Occipital lobe (tissue), 2 donors: ENCODE results near the gene RPUSD3. TPM values are rescaled to one million over a fixed set of nuclear protein-coding genes. Genes with fewer than 3 reads are reported as not detected.
"Not testable (repeated sequence)": the region's sequence is repeated elsewhere in the genome, so short reads cannot be mapped to it uniquely, and the experiment has no call there.

Experiments
- DNase-seq: peaks from one replicate; lab custom pipeline; 2025; lab: John Stamatoyannopoulos, UW
- total RNA-seq: library from RNA; depleted of rRNA; stranded (reverse); fragments of >200 nt; gene quantifications from one replicate; pipeline ENCODE4 v1.2.3, GENCODE V29; 2014

The RPUSD3 gene, protein sequence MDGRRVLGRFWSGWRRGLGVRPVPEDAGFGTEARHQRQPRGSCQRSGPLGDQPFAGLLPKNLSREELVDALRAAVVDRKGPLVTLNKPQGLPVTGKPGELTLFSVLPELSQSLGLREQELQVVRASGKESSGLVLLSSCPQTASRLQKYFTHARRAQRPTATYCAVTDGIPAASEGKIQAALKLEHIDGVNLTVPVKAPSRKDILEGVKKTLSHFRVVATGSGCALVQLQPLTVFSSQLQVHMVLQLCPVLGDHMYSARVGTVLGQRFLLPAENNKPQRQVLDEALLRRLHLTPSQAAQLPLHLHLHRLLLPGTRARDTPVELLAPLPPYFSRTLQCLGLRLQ
- total RNA-seq = 20.9 TPM

DNA sequence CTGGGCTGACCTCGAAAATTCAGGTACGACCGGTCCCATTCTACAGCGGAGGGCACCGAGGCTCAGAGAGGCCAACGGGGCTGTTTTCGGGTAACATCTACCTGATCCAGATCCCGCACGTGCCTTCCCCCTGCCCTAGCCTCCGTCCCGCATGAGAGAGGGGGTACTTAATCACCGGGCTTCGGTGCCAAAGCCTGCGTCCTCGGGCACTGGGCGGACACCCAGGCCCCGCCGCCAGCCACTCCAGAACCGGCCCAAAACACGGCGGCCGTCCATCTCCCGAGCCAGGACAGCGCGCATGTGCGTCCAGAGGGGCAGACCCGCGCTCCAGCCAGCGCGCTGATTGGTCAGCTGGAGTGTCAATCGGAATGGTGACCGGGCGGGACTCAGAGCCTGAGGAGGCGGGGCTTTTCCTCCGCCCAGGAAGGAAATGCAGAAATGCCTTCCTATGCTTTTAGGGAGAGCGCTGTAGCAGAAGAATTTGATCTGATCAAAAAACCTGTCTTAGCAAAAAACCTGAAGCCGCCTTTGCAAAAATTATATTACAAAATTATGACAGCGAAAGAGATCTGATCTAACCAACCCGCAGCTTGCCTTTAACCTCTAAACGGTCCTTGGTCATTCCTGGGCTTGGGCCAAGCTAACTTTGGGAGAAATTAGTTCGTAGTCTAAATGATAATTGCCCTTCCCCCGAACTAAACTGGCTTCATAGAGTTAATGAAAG is at the start of gene RPUSD3:
Gene RPUSD3, minus strand, starts transcription at position 294 of the 724 bp plus-strand sequence. Its CDS starts 18 bp downstream, at position 276.
- DNase-seq = peak; percentile 96

DNA sequence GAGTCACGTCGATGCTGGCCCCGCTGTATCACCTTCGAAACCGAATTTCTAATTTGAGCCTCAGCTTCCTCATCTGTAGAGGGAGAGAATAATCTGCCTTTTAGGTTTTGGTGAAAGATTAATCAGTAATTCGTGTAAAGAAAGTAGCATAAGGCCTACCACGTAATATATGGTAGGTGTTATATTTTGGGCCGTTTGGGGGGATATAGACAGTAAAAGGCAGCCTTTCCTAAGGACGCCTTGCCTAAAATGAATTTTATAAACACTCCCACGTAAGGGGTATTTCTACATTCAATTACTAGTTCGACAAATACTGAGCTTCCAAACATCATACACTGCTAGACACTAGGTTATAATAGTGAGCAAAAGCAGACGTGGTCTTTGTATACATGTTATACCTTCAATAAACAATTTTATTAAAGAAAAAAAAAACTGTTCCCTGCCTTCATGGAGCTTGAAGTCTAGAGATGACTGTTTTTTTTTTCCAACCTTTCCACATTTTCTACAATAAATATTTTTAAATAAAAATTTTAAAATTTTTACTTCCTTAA is 47.3 kb upstream of the RPUSD3 start:
- no peak for DNase-seq

DNA sequence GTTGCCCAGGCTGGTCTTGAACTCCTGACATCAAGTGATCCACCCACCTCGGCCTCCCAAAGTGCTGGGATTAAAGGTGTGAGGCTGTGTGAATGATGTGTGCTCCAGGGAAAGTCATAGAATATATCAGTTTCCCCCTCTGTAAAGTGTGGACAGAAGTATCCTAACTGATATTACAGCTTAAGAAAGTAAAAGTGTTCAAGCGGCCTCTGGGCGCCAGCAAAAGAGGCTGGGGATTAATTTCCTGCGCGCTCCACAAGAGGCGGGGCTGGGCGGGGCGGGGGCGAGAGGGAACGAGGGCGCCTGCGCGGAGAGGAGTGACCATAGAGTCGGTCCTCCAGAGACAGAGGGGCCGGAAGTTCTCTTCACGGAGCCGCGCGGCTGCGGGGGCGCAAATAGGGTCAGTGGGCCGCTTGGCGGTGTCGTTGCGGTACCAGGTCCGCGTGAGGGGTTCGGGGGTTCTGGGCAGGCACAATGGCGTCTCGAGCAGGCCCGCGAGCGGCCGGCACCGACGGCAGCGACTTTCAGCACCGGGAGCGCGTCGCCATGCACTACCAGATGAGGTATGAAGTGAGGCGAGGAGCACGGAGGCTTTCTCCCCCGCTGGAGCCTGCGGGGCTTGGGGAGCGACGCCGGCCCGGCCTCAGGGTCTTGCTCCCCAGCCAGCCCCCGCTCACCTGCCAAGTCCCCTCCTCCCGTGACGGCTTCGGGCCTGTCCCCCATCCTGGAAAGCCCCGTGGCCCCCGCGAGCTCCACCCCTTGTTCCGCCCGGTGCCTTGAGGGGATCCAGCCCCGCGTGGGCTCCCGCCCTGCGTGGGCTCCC is 46.7 kb upstream of the RPUSD3 start, which contains the start of gene JAGN1:
Gene JAGN1, plus strand, starts transcription at position 362 of the 823 bp plus-strand sequence. Its CDS starts 113 bp downstream, at position 475.
- peak; percentile 87 for DNase-seq

DNA sequence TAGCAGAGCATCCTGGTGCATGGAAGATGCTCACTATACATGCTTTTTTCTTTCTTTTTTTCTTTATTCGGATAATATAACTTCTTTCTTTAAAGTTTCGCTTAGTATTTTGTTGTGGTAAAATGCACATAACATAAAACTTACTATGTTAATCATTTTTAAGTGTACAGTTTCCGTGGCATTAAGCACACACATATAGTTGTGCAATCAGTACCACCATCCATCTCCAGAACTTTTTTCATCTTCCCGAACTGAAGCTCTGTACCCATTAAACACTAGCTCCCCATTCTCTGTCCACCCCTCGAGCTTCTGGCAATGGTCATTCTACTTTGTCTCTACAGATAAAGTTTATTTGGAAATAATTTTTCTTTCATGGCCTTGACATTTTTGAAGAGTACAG is 45.6 kb upstream of the RPUSD3 start:
- DNase-seq = no peak

DNA sequence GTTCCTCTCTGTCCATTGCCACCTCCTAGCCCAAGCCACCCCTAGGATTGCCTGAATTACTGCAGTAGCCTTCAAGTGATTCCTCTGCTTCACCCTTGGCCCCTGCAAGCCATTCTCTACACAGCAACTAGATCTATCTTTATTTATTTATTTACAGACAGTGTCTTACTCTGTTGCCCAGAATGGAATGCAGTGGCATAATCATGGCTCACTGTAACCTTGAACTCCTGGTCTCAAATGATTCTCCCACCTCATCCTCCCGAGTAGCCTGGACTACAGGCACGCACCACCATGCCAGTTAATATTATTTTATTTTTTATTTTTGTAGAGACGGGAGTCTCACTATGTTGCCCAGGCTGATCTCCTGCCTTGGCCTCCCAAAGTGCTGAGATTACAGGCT is 44.7 kb upstream of the RPUSD3 start:
- DNase-seq = no peak

DNA sequence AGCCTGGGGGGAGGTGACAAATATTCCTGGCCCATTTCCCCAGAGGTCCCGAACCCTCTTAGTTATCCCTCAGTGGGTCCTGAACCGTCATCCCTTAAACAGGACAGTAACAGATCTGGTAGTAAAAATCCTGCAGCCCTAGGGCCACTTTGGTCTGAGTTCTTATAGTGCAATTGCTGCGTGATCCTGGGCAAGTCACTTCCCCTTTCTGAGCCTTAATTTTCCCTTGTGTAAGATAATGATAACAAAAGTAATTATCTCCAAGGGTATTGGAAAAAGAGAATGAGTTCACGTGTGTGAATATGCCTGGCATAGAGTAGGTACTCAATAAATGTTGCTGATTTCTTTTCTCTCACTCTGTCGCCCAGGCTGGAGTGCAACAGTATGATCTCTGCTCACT is 43.7 kb upstream of the RPUSD3 start:
- no peak for DNase-seq

DNA sequence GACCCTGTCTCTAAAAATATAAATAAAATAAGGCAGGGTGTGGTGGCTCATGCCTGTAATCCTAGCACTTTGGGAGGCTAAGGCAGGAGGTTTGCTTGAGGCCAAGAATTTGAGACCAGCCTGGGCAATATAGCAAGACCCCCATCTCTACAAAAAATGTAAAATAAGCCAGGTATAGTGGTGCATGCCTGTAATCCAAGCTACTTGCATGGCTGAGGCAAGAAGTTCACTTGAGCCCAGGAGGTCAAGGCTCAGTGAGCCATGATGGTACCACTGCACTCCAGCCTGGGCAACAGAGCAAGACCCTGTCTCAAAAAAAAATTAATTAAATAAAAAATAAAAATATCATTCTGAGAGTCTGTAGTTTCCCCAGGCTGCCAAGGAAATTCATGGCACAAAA is 42.5 kb upstream of the RPUSD3 start:
- DNase-seq = no peak

DNA sequence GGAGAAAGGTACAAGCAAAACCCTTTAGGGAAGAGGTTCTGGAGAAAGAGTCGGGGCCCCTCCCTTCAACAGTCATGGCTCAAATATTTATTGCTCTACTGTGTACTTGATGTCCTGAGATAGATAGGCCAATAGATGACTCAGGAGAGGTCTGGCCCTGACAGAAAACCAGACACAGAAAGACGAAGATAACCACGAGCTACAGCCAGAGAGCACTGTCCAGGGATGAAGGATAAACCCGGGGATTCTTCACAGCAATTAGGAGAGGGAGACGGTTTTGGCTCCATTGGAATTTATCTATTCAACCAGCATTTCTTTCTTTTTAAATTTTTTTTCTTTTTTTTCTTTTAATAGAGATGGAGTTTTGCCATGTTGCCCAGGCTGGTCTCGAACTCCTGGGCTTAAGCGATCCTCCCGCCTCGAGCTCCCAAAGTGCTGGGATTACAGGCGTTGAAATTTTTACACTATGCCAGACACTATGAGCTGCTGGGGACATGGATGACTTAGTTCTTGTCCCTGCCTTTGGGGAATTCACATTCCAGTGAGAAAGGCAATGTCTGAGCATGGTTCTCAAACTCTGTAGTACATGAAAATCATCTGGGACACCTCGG is 40.9 kb upstream of the RPUSD3 start:
- DNase-seq = no peak

DNA sequence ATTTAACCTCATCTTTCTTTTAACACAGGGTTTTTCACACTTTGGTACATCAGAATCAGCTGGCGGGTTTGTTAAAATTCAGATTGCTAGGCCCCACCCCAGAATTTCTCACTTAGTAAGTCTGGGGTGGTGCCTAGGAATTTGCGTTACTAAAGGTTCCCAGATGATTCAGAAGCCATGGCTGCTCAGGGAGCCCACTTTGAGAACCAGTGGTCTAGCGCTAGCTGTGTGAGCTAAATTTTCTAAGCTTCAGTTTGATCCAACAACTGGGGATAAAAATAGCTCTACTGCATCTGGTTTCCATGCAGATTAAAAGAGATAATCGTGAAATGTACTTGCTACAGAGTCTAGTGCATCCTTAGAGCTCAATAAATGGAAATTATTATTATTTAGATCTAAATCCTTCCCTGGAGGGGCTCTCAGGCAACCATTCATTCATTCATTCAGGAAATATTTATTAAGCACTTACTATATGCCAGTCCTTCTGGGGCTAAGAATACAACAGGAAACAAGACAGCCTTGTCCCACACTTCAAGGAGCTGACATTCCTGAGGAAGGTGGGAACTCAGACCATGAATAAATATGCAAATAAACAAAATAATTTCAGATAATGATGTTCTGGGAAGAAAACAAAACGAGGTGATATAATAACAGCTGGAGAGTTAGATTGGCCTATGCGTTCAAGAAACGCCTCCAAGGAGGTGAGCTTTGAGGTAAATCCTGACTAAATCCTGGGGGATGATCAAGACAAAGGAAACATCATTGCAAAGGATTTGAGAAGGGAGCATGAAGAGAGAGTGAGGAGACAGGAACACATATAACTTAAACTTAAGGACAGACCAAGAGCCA is 40.1 kb upstream of the RPUSD3 start:
- no peak for DNase-seq

DNA sequence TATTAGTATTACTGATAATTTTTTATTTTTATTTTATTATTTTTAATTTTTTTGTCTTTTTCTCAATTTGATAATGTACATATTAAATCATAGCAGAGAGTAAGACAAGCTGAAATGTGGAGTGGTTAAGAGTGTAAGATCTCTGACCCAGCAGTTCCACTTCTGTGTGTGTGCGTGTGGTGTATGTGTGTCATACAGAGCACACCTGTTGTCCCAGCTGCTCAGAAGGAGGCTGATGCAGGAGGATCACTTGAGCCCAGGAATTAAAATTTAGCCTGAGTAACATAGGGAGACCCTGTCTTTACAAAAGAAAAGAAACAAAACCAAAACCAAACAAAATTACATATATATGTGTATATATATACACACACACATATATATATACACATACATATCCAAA is 37.6 kb upstream of the RPUSD3 start:
- no peak for DNase-seq

DNA sequence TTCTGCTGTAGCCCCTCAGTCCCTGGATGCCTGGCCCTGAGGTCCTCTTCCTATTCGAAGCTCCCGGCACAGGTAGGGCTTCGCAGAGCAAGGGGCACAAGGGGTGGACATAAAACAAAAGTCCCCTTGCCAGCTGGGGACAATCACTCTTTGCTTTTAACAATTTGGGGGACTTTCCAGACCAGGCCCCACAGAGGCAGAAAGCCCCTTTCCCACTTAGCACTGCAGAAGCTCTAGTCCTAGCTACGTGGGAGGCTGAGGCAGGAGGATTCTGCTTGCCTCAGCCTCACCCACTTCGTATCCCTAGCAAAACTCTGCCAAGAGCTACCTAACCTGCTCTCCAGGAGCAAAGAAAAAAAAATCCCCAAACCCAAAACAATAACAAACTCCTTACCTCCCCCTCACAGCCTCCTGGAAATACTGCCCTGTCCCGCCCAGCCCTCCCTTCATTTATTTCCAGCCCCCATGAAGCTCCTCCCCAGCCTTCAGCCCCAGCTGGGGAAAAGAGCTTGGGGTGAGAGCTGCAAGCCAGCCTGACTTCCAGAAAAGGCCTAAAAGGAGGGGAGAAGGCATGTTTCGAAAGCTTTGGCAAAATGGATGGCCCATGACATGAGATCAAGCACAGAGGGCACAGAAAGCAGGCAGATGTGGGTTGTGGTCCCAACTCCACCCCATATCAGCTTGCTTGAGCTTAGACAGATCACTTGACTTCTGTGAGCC is 36.2 kb upstream of the RPUSD3 start, which contains the start of gene CIDEC:
Gene CIDEC, minus strand, starts transcription at position 424 of the 720 bp plus-strand sequence. CDS start 1,767 bp downstream, outside the sequence.
- DNase-seq = no peak

DNA sequence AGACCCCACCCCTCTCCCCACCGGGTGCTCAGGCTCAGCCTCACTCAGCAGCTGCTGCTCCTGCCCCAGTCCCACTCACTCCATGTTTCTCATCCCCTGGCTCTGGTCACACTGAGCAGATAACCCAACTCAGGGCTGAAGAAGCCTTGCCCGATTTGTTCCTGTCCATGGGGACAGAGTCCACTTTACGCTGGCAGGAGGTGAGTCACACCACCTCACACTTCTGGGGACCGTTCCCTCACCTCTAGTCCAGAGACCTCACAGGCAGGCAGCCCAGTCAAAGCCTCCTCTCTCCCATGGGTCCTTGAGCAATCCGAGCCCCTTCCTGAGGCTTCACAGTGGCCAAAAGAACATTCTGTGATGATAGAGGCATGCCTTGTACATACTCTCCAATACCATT is 34.9 kb upstream of the RPUSD3 start:
- DNase-seq = no peak

DNA sequence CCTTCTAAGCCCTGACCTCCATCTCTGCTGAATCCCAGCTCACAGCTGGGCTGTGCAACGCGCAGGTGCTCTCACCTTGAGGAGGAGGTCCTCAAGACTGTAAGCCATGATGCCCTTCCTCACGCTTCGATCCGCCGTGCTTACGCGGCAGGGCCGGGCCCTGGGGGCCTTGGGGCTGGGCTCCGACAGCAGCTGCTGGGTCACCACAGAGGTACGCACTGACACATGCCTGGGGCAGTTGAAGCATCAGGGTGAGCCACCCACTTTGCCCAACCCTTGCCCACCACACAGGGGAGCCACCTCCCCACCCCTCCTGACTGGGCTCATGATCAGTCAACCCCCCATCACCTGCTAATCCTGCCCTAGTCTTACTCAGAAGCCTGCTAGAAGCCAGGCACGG is 33.2 kb upstream of the RPUSD3 start:
- no peak for DNase-seq

DNA sequence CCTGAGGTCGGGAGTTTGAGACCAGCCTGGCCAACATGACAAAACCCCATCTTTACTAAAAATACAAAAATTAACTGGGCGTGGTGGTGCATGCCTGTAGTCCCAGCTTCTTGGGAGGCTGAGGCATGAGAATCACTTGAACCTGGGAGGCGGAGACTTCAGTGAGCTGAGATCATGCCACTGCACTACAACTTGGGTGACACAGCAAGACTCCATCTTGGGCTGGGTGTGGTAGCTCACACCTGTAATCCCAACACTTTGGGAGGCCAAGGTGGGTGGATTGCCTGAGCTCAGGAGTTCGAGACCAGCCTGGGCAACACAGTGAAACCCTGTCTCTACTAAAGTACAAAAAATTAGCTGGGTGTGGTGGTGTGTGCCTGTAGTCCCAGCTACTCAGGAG is 32.4 kb upstream of the RPUSD3 start:
- not testable (repeated sequence) for DNase-seq

DNA sequence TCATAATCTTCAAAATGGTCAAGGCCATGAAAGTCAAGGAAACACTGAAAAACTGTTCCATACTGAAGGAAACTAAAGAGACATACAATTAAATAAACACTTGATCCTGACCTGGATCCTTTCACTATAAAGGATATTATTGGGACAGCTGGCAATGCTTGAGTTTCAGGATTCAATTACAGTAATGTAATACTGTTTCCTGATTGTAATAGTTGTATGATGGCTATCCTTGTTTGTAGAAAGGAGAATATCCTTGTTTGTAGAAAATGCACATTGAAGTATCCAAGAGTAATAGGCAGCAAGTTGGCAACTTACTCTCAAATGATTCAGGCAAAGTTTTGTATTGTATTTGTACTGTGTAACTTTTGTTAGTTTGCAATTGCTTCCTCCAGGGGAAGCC is 31.6 kb upstream of the RPUSD3 start:
- no peak for DNase-seq

DNA sequence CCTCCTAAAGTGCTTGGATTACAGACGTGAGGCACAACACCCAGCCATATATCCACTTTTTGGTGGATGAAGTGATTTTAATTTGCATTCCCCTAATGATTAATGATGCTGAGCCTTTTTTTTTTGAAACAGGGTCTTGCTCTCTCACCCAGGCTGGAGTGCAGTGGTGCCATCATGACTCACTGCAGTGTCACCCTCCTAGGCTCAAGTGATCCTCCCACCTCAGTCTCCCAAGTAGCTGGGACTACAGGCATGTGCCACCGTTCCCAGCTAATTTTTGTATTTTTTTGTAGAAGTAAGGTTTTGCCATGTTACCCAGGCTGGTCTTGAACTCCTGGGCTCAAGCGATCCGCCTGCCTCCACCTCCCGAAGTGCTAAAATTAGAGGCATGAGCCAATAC is 28.3 kb upstream of the RPUSD3 start:
- DNase-seq = not testable (repeated sequence)

DNA sequence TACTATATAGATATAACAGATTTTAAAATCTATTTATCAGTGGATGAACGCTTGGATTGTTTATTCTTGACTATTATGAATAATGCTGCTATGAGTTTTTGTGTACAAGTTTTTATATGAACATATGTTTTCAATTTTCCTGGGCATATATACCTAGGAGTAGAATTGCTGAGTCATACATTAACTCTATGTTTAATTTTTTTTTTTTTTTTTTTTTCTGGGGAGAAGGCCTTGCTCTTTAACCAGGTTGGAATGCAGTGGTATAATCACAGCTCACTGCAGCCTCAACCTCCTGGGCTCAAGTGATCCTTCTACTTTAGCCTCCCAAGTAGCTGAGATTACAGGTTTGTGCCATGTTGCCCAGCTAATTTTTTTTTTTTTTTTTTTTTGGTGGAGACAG is 27.2 kb upstream of the RPUSD3 start:
- DNase-seq = no peak

DNA sequence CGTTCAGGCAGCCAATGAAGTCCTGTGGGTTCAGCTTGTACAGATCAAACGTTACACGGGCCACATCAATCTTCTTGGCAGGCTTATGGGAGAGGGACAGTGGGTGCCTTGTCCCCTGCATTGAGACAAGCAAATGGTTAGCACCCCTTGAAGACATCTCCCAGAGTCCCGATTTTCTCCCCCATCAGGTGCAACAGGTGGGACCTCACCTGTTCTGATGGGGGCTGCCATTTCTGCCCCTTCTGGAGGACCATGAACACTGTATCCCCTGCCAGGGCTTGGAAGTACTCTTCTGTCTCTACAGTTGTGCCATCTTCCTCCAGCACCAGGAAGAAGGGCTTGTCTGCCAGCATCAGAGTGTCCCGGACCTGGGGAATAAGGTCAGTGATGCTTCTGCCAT is 26.1 kb upstream of the RPUSD3 start:
- DNase-seq = no peak

DNA sequence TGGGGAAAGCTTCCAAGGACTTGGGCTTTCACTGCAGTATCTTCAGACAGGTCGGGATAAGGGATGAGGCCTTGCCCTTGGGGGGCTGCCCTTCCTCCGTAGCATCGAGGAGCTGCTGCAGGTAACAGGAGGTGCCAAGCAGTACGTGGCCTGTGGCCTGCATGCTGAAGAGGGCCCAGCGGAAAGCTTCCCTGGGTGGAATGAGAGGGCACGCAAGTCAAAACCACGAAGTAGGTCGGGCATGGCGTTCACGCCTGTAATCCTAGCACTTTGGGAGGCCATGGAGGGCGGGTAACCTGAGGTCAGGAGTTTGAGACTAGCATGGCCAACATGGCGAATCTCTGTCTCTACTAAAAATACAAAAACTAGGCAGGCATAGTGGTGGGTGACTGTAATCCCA is 23.3 kb upstream of the RPUSD3 start:
- DNase-seq = no peak

DNA sequence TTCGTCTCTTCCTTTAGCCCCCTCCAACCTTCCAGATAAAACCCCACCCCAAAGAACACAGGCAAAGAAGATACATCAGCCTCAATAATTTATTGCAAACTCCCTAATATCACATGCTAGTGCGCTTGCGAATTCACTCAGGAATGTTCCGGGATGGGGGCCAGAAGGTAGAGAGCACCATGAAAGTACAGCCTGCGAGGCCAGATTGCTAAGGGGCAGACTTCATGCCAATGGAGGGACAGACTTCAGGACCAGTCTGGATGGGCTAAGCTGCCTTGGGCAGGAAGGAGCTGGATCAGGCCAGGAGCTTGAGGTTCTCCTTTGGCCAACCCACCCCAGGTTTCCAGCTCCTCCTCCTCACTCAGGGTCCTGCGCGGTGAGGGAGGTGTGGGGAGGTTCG is 22.8 kb upstream of the RPUSD3 start:
- no peak for DNase-seq
